HepG2 (cell line): ENCODE measurements around the gene AGRN. TPM values are rescaled to one million over a fixed set of nuclear protein-coding genes. Genes with fewer than 3 reads are reported as not detected.

Source experiments
- ATAC-seq: fragments of 200-7000 bp; cut with Tn5 transposase; 3 replicates; pipeline ENCODE4 v1.9.1; 2020; ENCODE audit warnings: mild to moderate bottlenecking, moderate library complexity
- BruUV-seq: library from RNA; stranded (reverse); fragments of 400-500 nt; replicated peaks from 2 replicates; lab custom pipeline; 2021; lab: Mats Ljungman, UMichigan
- CTCF ChIA-PET: fragments of 300-600 bp; formaldehyde crosslinking; extraction: SDS; loops from one replicate; lab custom pipeline; 2021; ENCODE audit warnings: low total read pairs, inconsistent platforms, low intra/inter-chr PET ratio; lab: Yijun Ruan, JAX
- POLR2A ChIA-PET: fragments of 350-600 bp; sonication (Branson Sonifier 250); formaldehyde crosslinking; loops from one replicate; lab custom pipeline; 2020; ENCODE audit warnings: antibody characterized with exemption, inconsistent platforms; lab: Yijun Ruan, JAX
- DNase-seq: peaks from one replicate; pipeline ENCODE4 v3.0.0-alpha.2; 2015; ENCODE audit warnings: low spot score
- FAIRE-seq: peaks from 3 replicates; lab custom pipeline; 2011; peaks lifted over from hg19 to GRCh38; lab: Jason Lieb, UNC
- H2AFZ ChIP-seq: one replicate; pipeline ENCODE4 v1.6.1; 2011; ENCODE audit warnings: low read length, inconsistent platforms
- H3K27ac ChIP-seq: fragments of 300-600 bp; 3 replicates; pipeline ENCODE4 v1.8.0; 2011; ENCODE audit warnings: mixed run types, mild to moderate bottlenecking, mixed read lengths, low read length, inconsistent platforms; ENCODE audit not compliant: insufficient read depth; ENCODE audit errors: extremely low read length
- H3K27me3 ChIP-seq, 2 experiments: fragments of 200-600 bp in 1 of 2; 2 replicates in 1 of 2; 3 replicates in 1 of 2; pipeline versions ENCODE4 v1.6.0 to v1.8.0; 2011; ENCODE audit warnings: low read length in 2 of 2, mild to moderate bottlenecking in 2 of 2, moderate library complexity in 2 of 2, inconsistent platforms in 1 of 2; ENCODE audit not compliant: insufficient read depth in 2 of 2, control insufficient read depth in 1 of 2
- H3K36me3 ChIP-seq, 2 experiments: fragments of 200-600 bp in 1 of 2; replicated peaks in 1 of 2; 2 replicates in 1 of 2; 3 replicates in 1 of 2; pipeline versions ENCODE4 v1.5.1 to v1.8.0; 2011; ENCODE audit warnings: low read length in 2 of 2, inconsistent platforms in 1 of 2; ENCODE audit not compliant: insufficient read depth in 2 of 2, control insufficient read depth in 1 of 2
- H3K4me1 ChIP-seq: 2 replicates; pipeline ENCODE4 v1.5.1; 2012; ENCODE audit warnings: low read length, inconsistent platforms; ENCODE audit not compliant: insufficient read depth
- H3K4me2 ChIP-seq: 2 replicates; pipeline ENCODE4 v1.6.0; 2011; ENCODE audit warnings: low read depth, low read length, inconsistent platforms
- H3K4me3 ChIP-seq, 3 experiments: fragments of 200-600 bp in 1 of 3; sonication (generic), shearing (Covaris generic) in 1 of 3; replicated peaks in 1 of 3; 2 replicates each; pipeline ENCODE4 v1.5.1; 2011 to 2016; ENCODE audit warnings: low read length in 3 of 3, inconsistent platforms in 2 of 3, low read depth in 2 of 3, mild to moderate bottlenecking in 2 of 3, control low read depth in 1 of 3, mixed read lengths in 1 of 3; ENCODE audit not compliant: insufficient read depth in 1 of 3
- H3K79me2 ChIP-seq: one replicate; pipeline ENCODE4 v1.6.1; 2011; ENCODE audit warnings: low read length, inconsistent platforms; ENCODE audit not compliant: insufficient read depth
- H3K9ac ChIP-seq: 2 replicates; pipeline ENCODE4 v1.6.0; 2011; ENCODE audit warnings: mild to moderate bottlenecking, low read depth, low read length, inconsistent platforms; ENCODE audit not compliant: insufficient read depth
- H3K9me3 ChIP-seq: 2 replicates; pipeline ENCODE4 v1.5.1; 2012; ENCODE audit warnings: mild to moderate bottlenecking, low read length
- H4K20me1 ChIP-seq: 2 replicates; pipeline ENCODE4 v1.6.0; 2011; ENCODE audit warnings: inconsistent platforms, mild to moderate bottlenecking, low read length, moderate library complexity; ENCODE audit not compliant: insufficient read depth
- FOXC1 ChIP-seq: sonication (generic); formaldehyde crosslinking; IDR thresholded peaks from 2 replicates; pipeline ENCODE4 v1.8.0; 2022; ENCODE audit warnings: mild to moderate bottlenecking, missing genetic modification reagents, borderline replicate concordance
- HCFC1 ChIP-seq: fragments of 150-350 bp; IDR thresholded peaks from 2 replicates; pipeline ENCODE4 v1.6.1; 2014; ENCODE audit warnings: low read depth, low read length
- ISL2 ChIP-seq: sonication (generic); formaldehyde crosslinking; IDR thresholded peaks from 2 replicates; pipeline ENCODE4 v1.5.0; 2020; ENCODE audit warnings: missing genetic modification reagents
- KLF15 ChIP-seq: sonication (generic); formaldehyde crosslinking; IDR thresholded peaks from 2 replicates; pipeline ENCODE4 v1.8.1; 2023; ENCODE audit warnings: borderline replicate concordance, mild to moderate bottlenecking, inconsistent platforms, missing genetic modification reagents, mixed read lengths
- TFE3 ChIP-seq: IDR thresholded peaks from 2 replicates; pipeline ENCODE4 v1.6.1; 2016
- ZFP36L1 ChIP-seq: sonication (generic); formaldehyde crosslinking; IDR thresholded peaks from 2 replicates; pipeline ENCODE4 v1.8.0; 2022; ENCODE audit warnings: mild to moderate bottlenecking, missing genetic modification reagents, moderate library complexity
- ZNF780A ChIP-seq: sonication (generic); formaldehyde crosslinking; IDR thresholded peaks from 2 replicates; pipeline ENCODE4 v1.8.0; 2022; ENCODE audit warnings: mild to moderate bottlenecking, missing genetic modification reagents, moderate library complexity
- ZNF83 ChIP-seq: sonication (generic); formaldehyde crosslinking; IDR thresholded peaks from 2 replicates; pipeline ENCODE4 v1.4.0; 2020; ENCODE audit warnings: missing genetic modification reagents, mild to moderate bottlenecking, borderline replicate concordance
- ZNF891 ChIP-seq: sonication (generic); formaldehyde crosslinking; IDR thresholded peaks from 2 replicates; pipeline ENCODE4 v1.5.0; 2020; ENCODE audit warnings: mild to moderate bottlenecking, missing genetic modification reagents
- WGBS: methylation state at CpG from one replicate; pipeline ENCODE4 v1.1.6; 2017; ENCODE audit warnings: low lambda C conversion rate; 5-methylcytosine and 5-hydroxymethylcytosine counted together
- in situ Hi-C: cut with HindIII; loops from 2 replicates; pipeline ENCODE4 v1.10.0; 2017; ENCODE audit warnings: low pct_unique_long_range_greater_than_20kb; ENCODE audit not compliant: extremely low pct_ligation_motif_present
- intact Hi-C: fragments of 100-400 bp; cut with micrococcal nuclease; formaldehyde crosslinking; loops from one replicate; pipeline ENCODE4 v1.10.0; 2022; ENCODE audit not compliant: unreplicated experiment
- polyA plus RNA-seq, 8 experiments: library from polyadenylated mRNA; depleted of rRNA in 3 of 8; stranded (reverse) in 7 of 8; unstranded in 1 of 8; fragments of >200 nt; fragmentation: Illumina TruSeq in 4 of 8; extraction: Trizol in 4 of 8; gene quantifications; 2 replicates each; pipeline versions ENCODE4 v1.2.1 to v1.2.3, GENCODE V29; 2011 to 2016; ENCODE audit warnings: low read depth in 4 of 8, missing spikeins in 1 of 8, mixed read lengths in 1 of 8; ENCODE audit not compliant: insufficient read depth in 1 of 8
- total RNA-seq, 5 experiments: library from RNA; depleted of rRNA; stranded (reverse); fragments of >200 nt; fragmentation: Illumina TruSeq; extraction: Trizol; gene quantifications; 2 replicates each; pipeline ENCODE4 v1.2.3, GENCODE V29; 2016; ENCODE audit warnings: low read depth in 1 of 5

AGRN gene
- total and polyA plus RNA-seq, 2 of the 13 experiments (the other 11 are each of a cell fraction or from before 2014, with no cell fraction given), result 29.8 to 65.2 TPM

DNA sequence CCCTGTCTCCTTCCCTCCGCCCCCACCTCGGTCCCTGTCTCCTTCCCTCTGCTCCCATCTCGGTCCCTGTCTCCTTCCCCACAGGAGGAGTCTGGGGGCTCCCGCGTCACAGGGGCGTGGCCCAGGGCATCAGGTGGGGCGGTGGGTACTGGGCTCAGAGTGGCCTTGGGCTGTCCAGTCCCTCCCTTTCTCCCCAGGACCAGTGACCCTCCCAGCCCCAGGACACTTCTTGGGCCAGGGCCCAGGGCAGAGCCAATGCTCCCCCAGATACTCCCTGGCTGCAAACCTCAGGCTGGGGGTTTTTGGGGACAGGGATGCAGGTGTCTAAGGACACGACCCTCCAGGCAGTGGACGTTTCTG is 61.0 kb downstream of the AGRN start:
- in situ Hi-C loops (no loop called here), intact Hi-C loops (no loop called here)
- no peak overlapping the region for H2AFZ ChIP-seq
- H3K27me3 ChIP-seq, result no peaks in the 10 kb centered on the region
- no peak overlapping the region for H3K27ac ChIP-seq
- no peak for ATAC-seq
- H3K4me3 ChIP-seq, result no peak overlapping the region
- no peak for TF ChIP-seq KLF15 (CRISPR knock-in tag)
- TF ChIP-seq TFE3 (CRISPR knock-in tag), result no peak
- no peak for TF ChIP-seq HCFC1
- TF ChIP-seq ISL2, result no peak
- TF ChIP-seq FOXC1 (CRISPR knock-in tag), result no peak
- no peak for TF ChIP-seq ZNF891 (CRISPR knock-in tag)
- TF ChIP-seq ZNF83 (CRISPR knock-in tag), result no peak
- TF ChIP-seq ZNF780A (CRISPR knock-in tag), result no peak
- TF ChIP-seq ZFP36L1, result no peak
- H3K4me1 ChIP-seq, result peaks cover 14% of the 10 kb centered on the region
- POLR2A ChIA-PET, result no interaction called here
- CTCF ChIA-PET, result no interaction called here
- BruUV-seq, result no TSS peak
- no peak for FAIRE-seq
- DNase-seq, result no peak
- no peaks in the 10 kb centered on the region for H3K36me3 ChIP-seq
- no peaks in the 10 kb centered on the region for H3K9me3 ChIP-seq
- H4K20me1 ChIP-seq, result no peaks in the 10 kb centered on the region
- H3K9ac ChIP-seq, result no peak overlapping the region
- H3K4me2 ChIP-seq, result no peak overlapping the region
- 89% methylated on average over 7 of the region's 9 CpGs for WGBS
- H3K79me2 ChIP-seq, result no peaks in the 10 kb centered on the region
